GM12874 (cell line): Measurements from ENCODE around the gene UGCG.

Source experiments
- CTCF ChIP-seq: IDR thresholded peaks from 2 replicates; pipeline ENCODE4 v1.5.1; 2011; ENCODE audit warnings: low read depth, mild to moderate bottlenecking, control low read depth, low read length, moderate library complexity; ENCODE audit not compliant: insufficient read depth

Gene UGCG

GRCh38 chr9:111897601-111898137 lies 1.1 kb downstream of the UGCG start:
- no peak for TF ChIP-seq CTCF

GRCh38 chr9:111898331-111899096 lies 1.9 kb downstream of the UGCG start:
- no peak for TF ChIP-seq CTCF

GRCh38 chr9:111900151-111900857 lies 3.7 kb downstream of the UGCG start:
- no peak for TF ChIP-seq CTCF

- no peak for TF ChIP-seq CTCF
Observed at GRCh38 chr9:111900858-111901612, 4.4 kb downstream of the UGCG start.

GRCh38 chr9:111902391-111903139 lies 6.0 kb downstream of the UGCG start:
- no peak for TF ChIP-seq CTCF

- no peak for TF ChIP-seq CTCF
Observed at GRCh38 chr9:111904026-111904425, 7.4 kb downstream of the UGCG start.
